OCI-LY7 (cell line): ENCODE measurements around the gene WASF2. TPM values are rescaled to one million over a fixed set of nuclear protein-coding genes. Genes with fewer than 3 reads are reported as not detected.

ENCODE experiments used
- BruUV-seq: library from RNA; stranded (reverse); fragments of 400-500 nt; replicated peaks from 2 replicates; lab custom pipeline; 2021; lab: Mats Ljungman, UMichigan
- CTCF ChIA-PET: fragments of 300-600 bp; sonication (Branson Sonifier 250); formaldehyde crosslinking; loops from one replicate; lab custom pipeline; 2022; ENCODE audit warnings: antibody characterized with exemption; ENCODE audit not compliant: unreplicated experiment; lab: Charles Lee
- POLR2A ChIA-PET: fragments of 300-600 bp; sonication (Branson Sonifier 250); formaldehyde crosslinking; loops from one replicate; lab custom pipeline; 2022; ENCODE audit warnings: antibody characterized with exemption; lab: Charles Lee
- DNase-seq: peaks from one replicate; pipeline ENCODE4 v3.0.0-alpha.2; 2015; ENCODE audit warnings: low spot score
- H2AFZ ChIP-seq: fragments of 200-600 bp; sonication (generic), shearing (Covaris generic); 2 replicates; pipeline ENCODE4 v1.6.1; 2014; ENCODE audit warnings: mild to moderate bottlenecking, antibody characterized with exemption, low read length, moderate library complexity
- H3K27ac ChIP-seq: fragments of 200-600 bp; sonication (generic); 2 replicates; pipeline ENCODE4 v1.5.1; 2014; ENCODE audit warnings: mixed run types, low read depth, mild to moderate bottlenecking, moderate library complexity, low read length, inconsistent platforms; ENCODE audit not compliant: poor library complexity, severe bottlenecking
- H3K36me3 ChIP-seq: fragments of 200-600 bp; sonication (generic); 2 replicates; pipeline ENCODE4 v1.6.1; 2014; ENCODE audit warnings: mild to moderate bottlenecking, antibody characterized with exemption, low read length, moderate library complexity, mixed read lengths; ENCODE audit not compliant: insufficient read depth
- H3K4me1 ChIP-seq: fragments of 200-600 bp; sonication (generic); 2 replicates; pipeline ENCODE4 v1.5.1; 2014; ENCODE audit warnings: mild to moderate bottlenecking, low read length; ENCODE audit not compliant: insufficient read depth, poor library complexity, severe bottlenecking
- H3K4me2 ChIP-seq: fragments of 200-600 bp; sonication (generic); 2 replicates; pipeline ENCODE4 v1.6.1; 2014; ENCODE audit warnings: mild to moderate bottlenecking, low read length
- H3K4me3 ChIP-seq: fragments of 200-600 bp; sonication (generic); 2 replicates; pipeline ENCODE4 v1.5.1; 2014; ENCODE audit warnings: mild to moderate bottlenecking, low read depth, low read length; ENCODE audit not compliant: poor library complexity, severe bottlenecking
- H3K79me2 ChIP-seq: fragments of 200-600 bp; sonication (generic); 2 replicates; pipeline ENCODE4 v1.6.1; 2016; ENCODE audit warnings: low read depth, mild to moderate bottlenecking, low read length, moderate library complexity, mixed read lengths; ENCODE audit not compliant: insufficient read depth
- H3K9me2 ChIP-seq: fragments of 200-600 bp; sonication (generic); 2 replicates; pipeline ENCODE4 v1.6.1; 2016; ENCODE audit warnings: mild to moderate bottlenecking, low read length, mixed read lengths; ENCODE audit not compliant: insufficient read depth
- H3K9me3 ChIP-seq: fragments of 200-600 bp; sonication (generic); 2 replicates; pipeline ENCODE4 v1.6.1; 2014; ENCODE audit warnings: mild to moderate bottlenecking, mixed run types, low read length, mixed read lengths
- H4K20me1 ChIP-seq: fragments of 200-600 bp; sonication (generic); 2 replicates; pipeline ENCODE4 v1.6.1; 2014; ENCODE audit warnings: mild to moderate bottlenecking, antibody characterized with exemption, low read length, moderate library complexity, mixed read lengths; ENCODE audit not compliant: insufficient read depth
- EZH2phosphoT487 ChIP-seq: fragments of 200-600 bp; sonication (generic); IDR thresholded peaks from 2 replicates; pipeline ENCODE4 v1.6.1; 2018; ENCODE audit warnings: low read depth, borderline replicate concordance, mild to moderate bottlenecking, mixed run types, antibody characterized with exemption, low read length, moderate library complexity, mixed read lengths
- intact Hi-C: fragments of 100-400 bp; cut with micrococcal nuclease; formaldehyde crosslinking; loops from one replicate; pipeline ENCODE4 v1.10.0; 2022; ENCODE audit not compliant: unreplicated experiment
- total RNA-seq, 2 experiments: library from RNA; depleted of rRNA in 1 of 2; stranded (reverse); fragments of >200 nt in 1 of 2; shearing (Covaris generic) in 1 of 2; gene quantifications; 2 replicates each; pipeline ENCODE4 v1.2.3, GENCODE V29; 2014 to 2022
- TF ChIP-seq, protein P1 (sequence below): fragments of 200-600 bp; sonication (generic); conservative IDR thresholded peaks from 2 replicates; pipeline ENCODE4 v1.5.1; 2014; ENCODE audit warnings: mild to moderate bottlenecking, antibody characterized with exemption, low read length, moderate library complexity, mixed read lengths

The WASF2 gene
- total RNA-seq, 2 experiments from 2014 or later, result 26.9 to 106 TPM

DNA sequence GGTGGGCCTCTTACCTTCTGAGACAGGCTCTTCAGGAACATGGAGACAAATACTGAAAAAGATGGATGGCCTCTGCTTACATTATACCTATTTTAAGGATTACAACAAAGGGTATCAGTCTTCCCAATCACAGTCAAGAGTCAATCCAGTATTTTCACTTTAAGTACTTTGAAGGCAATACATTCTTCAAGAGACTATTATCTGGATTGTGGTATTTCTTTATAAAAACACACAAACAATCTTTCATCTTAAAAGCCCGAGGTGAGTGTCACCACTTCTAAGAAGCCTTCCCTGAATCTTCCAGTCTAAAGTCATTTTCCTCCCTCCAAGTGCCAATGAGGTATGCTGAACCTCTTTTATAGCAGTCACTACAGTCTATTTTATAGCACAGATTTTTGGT lies 45.3 kb downstream of the WASF2 start:
- no peak for DNase-seq
- intact Hi-C loops, result no loop called here
- no peaks in the 10 kb centered on the region for H3K9me2 ChIP-seq
- no peak overlapping the region for H3K4me3 ChIP-seq
- no TSS peak for BruUV-seq
- H2AFZ ChIP-seq, result no peak overlapping the region
- peaks cover 75% of the 10 kb centered on the region for H3K79me2 ChIP-seq
- no peaks in the 10 kb centered on the region; the same call in 1 of the 2 replicates for H4K20me1 ChIP-seq
- H3K4me2 ChIP-seq, result peak overlapping the region; percentile 67
- no peaks in the 10 kb centered on the region for H3K9me3 ChIP-seq
- TF ChIP-seq, protein P1, sequence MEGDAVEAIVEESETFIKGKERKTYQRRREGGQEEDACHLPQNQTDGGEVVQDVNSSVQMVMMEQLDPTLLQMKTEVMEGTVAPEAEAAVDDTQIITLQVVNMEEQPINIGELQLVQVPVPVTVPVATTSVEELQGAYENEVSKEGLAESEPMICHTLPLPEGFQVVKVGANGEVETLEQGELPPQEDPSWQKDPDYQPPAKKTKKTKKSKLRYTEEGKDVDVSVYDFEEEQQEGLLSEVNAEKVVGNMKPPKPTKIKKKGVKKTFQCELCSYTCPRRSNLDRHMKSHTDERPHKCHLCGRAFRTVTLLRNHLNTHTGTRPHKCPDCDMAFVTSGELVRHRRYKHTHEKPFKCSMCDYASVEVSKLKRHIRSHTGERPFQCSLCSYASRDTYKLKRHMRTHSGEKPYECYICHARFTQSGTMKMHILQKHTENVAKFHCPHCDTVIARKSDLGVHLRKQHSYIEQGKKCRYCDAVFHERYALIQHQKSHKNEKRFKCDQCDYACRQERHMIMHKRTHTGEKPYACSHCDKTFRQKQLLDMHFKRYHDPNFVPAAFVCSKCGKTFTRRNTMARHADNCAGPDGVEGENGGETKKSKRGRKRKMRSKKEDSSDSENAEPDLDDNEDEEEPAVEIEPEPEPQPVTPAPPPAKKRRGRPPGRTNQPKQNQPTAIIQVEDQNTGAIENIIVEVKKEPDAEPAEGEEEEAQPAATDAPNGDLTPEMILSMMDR, result no peak
- no peak for TF ChIP-seq EZH2phosphoT487
- ChIA-PET POLR2A (interaction anchor here (0.5 to 3.3 kb wide), 4 partner anchors 8 to 694 kb away, joined by 4 to 24 read pairs (median 8); no protein-coding TSS in a partner anchor), CTCF (no interaction called here)
- no peak overlapping the region for H3K27ac ChIP-seq
- H3K4me1 ChIP-seq, result peaks cover 67% of the 10 kb centered on the region
- peaks cover 16% of the 10 kb centered on the region for H3K36me3 ChIP-seq

DNA sequence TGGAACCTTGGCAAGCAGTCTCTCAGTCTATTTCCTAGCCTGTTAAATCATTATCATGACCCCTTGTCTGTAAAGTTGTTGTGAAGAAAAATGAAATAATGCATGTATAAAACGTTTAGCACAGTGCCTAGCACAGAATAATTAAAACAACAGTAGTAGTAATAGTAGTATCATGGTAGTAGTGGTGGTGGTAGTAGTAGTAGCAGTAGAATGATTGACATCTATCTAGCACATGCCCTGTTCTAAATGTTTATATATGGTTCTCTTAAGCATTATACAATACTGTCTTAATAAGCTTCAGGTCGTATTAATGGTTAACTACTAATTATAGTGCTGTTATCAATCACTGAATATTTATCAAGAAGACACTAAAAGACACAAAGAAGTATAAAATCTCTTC lies 50.8 kb downstream of the WASF2 start:
- Histone ChIP-seq H4K20me1 (no peaks in the 10 kb centered on the region), H3K36me3 (peaks cover 3% of the 10 kb centered on the region), H3K9me3 (no peaks in the 10 kb centered on the region), H3K9me2 (no peaks in the 10 kb centered on the region), H3K4me1 (peaks cover 90% of the 10 kb centered on the region), H3K79me2 (peaks cover 90% of the 10 kb centered on the region), H3K4me3 (peak overlapping the region; percentile 61), H3K27ac (peak overlapping the region; percentile 91), H3K4me2 (peak overlapping the region; percentile 81), H2AFZ (no peak overlapping the region)
- no TSS peak for BruUV-seq
- TF ChIP-seq, protein P1, result no peak
- POLR2A ChIA-PET, result interaction anchor here (1.1 to 5.4 kb wide), 4 partner anchors 8 to 25 kb away, joined by 3 to 25 read pairs (median 4); no protein-coding TSS in a partner anchor
- DNase-seq, result no peak
- CTCF ChIA-PET, result interaction anchor here (0.6 to 1.6 kb wide), 2 partner anchors 23 to 36 kb away, joined by 3 to 6 read pairs; no protein-coding TSS in a partner anchor
- intact Hi-C loops, result no loop called here

DNA sequence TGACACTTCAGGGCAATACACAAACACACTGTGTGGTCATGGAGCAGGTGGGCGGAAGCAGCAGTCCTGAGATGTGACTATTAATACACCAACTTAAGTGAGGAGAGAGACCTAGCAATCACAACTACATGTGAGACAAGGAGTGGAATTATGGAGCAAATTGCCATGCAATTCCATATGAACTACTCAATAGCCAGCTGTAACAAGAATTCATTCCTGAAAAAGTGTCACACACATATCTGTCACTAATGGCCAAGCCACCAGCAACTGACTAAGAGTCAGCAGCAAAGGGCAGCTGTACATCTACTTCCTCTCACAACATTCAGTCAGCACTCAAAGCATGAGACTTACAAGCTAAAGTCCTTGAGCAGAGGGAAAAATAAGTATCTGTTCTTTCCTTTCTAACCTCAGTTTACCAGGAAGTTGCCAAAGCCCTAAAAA lies 51.3 kb downstream of the WASF2 start:
- no TSS peak for BruUV-seq
- Histone ChIP-seq H3K9me2 (no peaks in the 10 kb centered on the region), H3K4me3 (peak overlapping the region; percentile 61), H3K36me3 (no peaks in the 10 kb centered on the region; the same call in none of the 2 replicates), H4K20me1 (no peaks in the 10 kb centered on the region), H3K79me2 (peaks cover 90% of the 10 kb centered on the region), H3K4me2 (peak overlapping the region; percentile 81), H3K4me1 (peaks cover 92% of the 10 kb centered on the region), H3K27ac (peak overlapping the region; percentile 91), H3K9me3 (no peaks in the 10 kb centered on the region), H2AFZ (no peak overlapping the region)
- peak; percentile 75 for DNase-seq
- intact Hi-C loops, result loop anchor here (1.0 kb wide), 1 partner anchor 45 kb away; no protein-coding TSS in a partner anchor
- ChIA-PET CTCF (interaction anchor here (1.6 kb wide), 1 partner anchor 36 kb away, joined by 6 read pairs; no protein-coding TSS in a partner anchor), POLR2A (interaction anchor here (0.5 to 5.4 kb wide), 5 partner anchors 9 to 818 kb away, joined by 3 to 25 read pairs (median 3); no protein-coding TSS in a partner anchor)
- TF ChIP-seq, protein P1, result no peak
- TF ChIP-seq EZH2phosphoT487, result no peak
